Progenitor cell of endocrine pancreas (in vitro differentiated cells): Measurements from ENCODE around the gene CEP112. TPM values are rescaled to one million over a fixed set of nuclear protein-coding genes. Genes with fewer than 3 reads are reported as not detected.
A peak's percentile ranks its signal among the peaks of the same experiment; 100 is the strongest.

Experiments used
- DNase-seq: peaks from one replicate; pipeline ENCODE4 v3.0.0; 2021; ENCODE audit warnings: low spot score; ENCODE audit not compliant: unreplicated experiment
- H3K27ac Mint-ChIP-seq: 2 replicates; pipeline ENCODE4 v1.8.0; 2021; ENCODE audit warnings: mild to moderate bottlenecking, moderate library complexity, mixed read lengths
- H3K27me3 Mint-ChIP-seq: 2 replicates; pipeline ENCODE4 v1.8.0; 2021; ENCODE audit warnings: mixed read lengths
- H3K36me3 Mint-ChIP-seq: 2 replicates; pipeline ENCODE4 v1.8.0; 2022; ENCODE audit warnings: mixed read lengths; ENCODE audit not compliant: insufficient read depth
- H3K4me1 Mint-ChIP-seq: 2 replicates; pipeline ENCODE4 v1.8.0; 2021; ENCODE audit warnings: low read depth, mixed read lengths
- H3K4me3 Mint-ChIP-seq: 2 replicates; pipeline ENCODE4 v1.8.0; 2021; ENCODE audit warnings: low read depth, mild to moderate bottlenecking, moderate library complexity, mixed read lengths
- H3K9me3 Mint-ChIP-seq: 2 replicates; pipeline ENCODE4 v1.8.0; 2021; ENCODE audit warnings: low read depth, mixed read lengths
- total RNA-seq: library from RNA; stranded (reverse); gene quantifications from 2 replicates; pipeline ENCODE4 v1.2.1, GENCODE V29; 2021
- TF ChIP-seq, protein P1 (sequence below): fragments of 200-600 bp; sonication (generic); IDR thresholded peaks from one replicate; pipeline ENCODE4 v1.5.0; 2021; ENCODE audit warnings: antibody characterized with exemption, mild to moderate bottlenecking; ENCODE audit not compliant: unreplicated experiment

Gene CEP112
- total RNA-seq, 1 donor from 2014 or later, result 24.3 TPM

DNA sequence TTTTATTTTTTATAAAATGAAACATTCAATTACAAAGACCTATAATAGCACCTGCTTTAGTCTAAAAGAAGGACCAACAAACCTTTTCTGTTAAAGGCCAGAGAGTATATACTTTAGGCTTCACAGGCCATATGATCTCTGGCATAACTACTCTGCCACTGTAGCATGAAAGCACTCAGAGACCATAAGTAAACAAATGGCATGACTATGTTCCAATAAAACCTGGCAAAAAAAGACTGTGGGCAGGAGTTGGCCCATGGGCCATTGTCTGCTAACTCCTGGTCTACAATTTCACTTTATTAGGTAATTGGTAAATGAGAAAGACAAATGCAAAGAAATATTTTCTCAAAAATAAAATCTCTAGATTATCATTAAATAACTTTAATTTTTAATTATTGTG is 14.9 kb downstream of the CEP112 start:
- no peak for DNase-seq
- TF ChIP-seq, protein P1, sequence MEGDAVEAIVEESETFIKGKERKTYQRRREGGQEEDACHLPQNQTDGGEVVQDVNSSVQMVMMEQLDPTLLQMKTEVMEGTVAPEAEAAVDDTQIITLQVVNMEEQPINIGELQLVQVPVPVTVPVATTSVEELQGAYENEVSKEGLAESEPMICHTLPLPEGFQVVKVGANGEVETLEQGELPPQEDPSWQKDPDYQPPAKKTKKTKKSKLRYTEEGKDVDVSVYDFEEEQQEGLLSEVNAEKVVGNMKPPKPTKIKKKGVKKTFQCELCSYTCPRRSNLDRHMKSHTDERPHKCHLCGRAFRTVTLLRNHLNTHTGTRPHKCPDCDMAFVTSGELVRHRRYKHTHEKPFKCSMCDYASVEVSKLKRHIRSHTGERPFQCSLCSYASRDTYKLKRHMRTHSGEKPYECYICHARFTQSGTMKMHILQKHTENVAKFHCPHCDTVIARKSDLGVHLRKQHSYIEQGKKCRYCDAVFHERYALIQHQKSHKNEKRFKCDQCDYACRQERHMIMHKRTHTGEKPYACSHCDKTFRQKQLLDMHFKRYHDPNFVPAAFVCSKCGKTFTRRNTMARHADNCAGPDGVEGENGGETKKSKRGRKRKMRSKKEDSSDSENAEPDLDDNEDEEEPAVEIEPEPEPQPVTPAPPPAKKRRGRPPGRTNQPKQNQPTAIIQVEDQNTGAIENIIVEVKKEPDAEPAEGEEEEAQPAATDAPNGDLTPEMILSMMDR, result no peak
- Mint-ChIP-seq H3K4me3 (no peak overlapping the region), H3K36me3 (peaks cover 21% of the 10 kb centered on the region), H3K27ac (no peak overlapping the region), H3K27me3 (no peaks in the 10 kb centered on the region), H3K9me3 (peaks cover 6% of the 10 kb centered on the region), H3K4me1 (no peaks in the 10 kb centered on the region)

DNA sequence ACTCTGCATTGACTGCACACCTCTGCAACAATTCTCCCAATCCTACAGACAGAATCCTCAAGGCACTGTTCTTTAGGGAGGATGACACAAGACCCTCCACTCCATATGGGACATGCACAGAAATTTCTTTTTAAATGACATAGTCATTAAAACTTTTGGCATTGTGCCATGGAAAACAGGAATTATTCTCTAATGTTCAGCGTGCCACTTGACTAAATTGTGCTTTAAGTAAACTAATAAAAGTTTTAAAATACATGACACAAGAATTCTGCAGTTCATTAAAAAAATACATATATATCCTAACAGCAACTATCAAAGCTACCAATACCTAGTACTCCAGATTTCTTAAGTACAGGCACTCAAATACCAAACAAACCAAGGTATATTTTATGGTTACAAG is 16.0 kb downstream of the CEP112 start:
- TF ChIP-seq, protein P1, result no peak
- H3K27me3 Mint-ChIP-seq, result no peaks in the 10 kb centered on the region
- H3K9me3 Mint-ChIP-seq, result peaks cover 6% of the 10 kb centered on the region
- peaks cover 21% of the 10 kb centered on the region for H3K36me3 Mint-ChIP-seq
- no peak overlapping the region for H3K27ac Mint-ChIP-seq
- no peak for DNase-seq
- no peaks in the 10 kb centered on the region for H3K4me1 Mint-ChIP-seq
- H3K4me3 Mint-ChIP-seq, result no peak overlapping the region

DNA sequence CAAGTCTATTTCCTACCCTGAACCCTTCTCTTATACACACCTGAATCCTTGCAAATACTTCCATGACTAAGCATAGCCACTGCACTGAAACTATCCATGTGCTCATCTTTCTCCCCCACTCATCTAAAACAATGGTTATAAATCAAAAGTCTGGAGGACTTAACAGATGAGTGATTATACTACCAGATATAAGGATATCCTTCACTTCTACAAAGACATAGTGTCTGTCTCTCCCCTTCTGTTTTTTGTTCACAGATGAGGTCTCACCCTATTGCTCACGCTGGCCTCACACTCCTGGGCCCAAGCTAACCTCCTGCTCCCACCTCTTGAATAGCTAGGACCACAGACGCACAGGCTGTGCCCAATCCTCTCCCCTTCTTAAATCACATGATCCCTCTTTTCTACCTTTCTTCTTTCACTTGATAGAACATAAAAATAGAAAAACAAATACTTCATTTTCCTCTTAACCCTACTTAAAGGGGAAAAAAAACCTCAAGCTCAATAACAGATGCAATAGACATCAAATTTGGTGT is 19.2 kb downstream of the CEP112 start:
- Mint-ChIP-seq H3K27ac (no peak overlapping the region), H3K36me3 (peaks cover 2% of the 10 kb centered on the region), H3K27me3 (no peaks in the 10 kb centered on the region), H3K4me3 (no peak overlapping the region), H3K4me1 (no peaks in the 10 kb centered on the region), H3K9me3 (no peaks in the 10 kb centered on the region)
- TF ChIP-seq, protein P1, result no peak
- no peak for DNase-seq

DNA sequence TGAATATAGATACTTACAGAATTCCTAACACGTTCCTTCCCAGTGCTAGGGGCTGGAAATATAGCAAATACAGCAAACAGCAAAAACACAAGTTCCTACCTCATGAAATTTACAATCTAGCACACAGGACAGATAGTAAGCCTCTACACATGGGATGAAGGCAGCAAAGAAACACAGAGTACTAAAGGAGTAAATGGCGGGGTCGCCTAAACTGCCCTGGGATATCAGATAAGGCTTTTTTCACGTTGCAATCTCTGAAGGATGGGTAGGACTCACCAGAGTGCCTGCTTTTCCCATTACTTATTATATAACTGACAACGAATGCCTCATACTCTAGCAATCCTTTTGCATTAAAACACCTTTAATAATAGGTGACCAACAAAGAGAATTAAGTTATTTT is 19.8 kb downstream of the CEP112 start:
- Mint-ChIP-seq H3K9me3 (no peaks in the 10 kb centered on the region), H3K4me1 (no peaks in the 10 kb centered on the region), H3K4me3 (no peak overlapping the region), H3K27ac (peak overlapping the region; percentile 45), H3K27me3 (no peaks in the 10 kb centered on the region), H3K36me3 (peaks cover 2% of the 10 kb centered on the region)
- TF ChIP-seq, protein P1, result no peak
- DNase-seq, result no peak

DNA sequence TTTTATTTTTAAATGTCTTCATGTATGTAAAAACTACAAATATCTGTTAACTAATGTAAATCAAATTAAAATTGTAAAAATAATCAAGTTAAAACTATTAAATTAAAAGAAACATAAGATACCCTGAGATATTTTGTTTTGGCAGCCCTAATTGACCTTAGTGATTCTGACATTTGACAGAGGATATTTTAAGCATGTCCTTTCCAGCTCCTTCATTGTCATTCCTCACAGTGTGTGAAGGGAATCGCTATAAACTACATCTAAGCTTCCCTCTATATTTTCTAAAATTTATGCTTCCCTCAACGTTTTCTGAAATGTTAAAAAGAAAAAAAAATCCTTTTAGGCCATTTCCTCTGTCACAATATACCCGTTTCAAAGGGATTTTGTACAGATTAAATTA is 20.2 kb downstream of the CEP112 start:
- TF ChIP-seq, protein P1, result no peak
- DNase-seq, result no peak
- Mint-ChIP-seq H3K9me3 (no peaks in the 10 kb centered on the region), H3K4me1 (no peaks in the 10 kb centered on the region), H3K4me3 (no peak overlapping the region), H3K27me3 (no peaks in the 10 kb centered on the region), H3K36me3 (peaks cover 2% of the 10 kb centered on the region), H3K27ac (peak overlapping the region; percentile 45)
